Heart left ventricle (tissue), 16 donors: ENCODE results near the gene EIF2B5. TPM values are rescaled to one million over a fixed set of nuclear protein-coding genes. Genes with fewer than 3 reads are reported as not detected.

Source experiments
- ATAC-seq, 4 donors: fragments of 200-7000 bp; cut with Tn5 transposase; one replicate each; pipeline ENCODE4 v1.9.1; 2020 to 2022; ENCODE audit warnings: moderate library complexity in 4 of 4, mild to moderate bottlenecking in 3 of 4, moderate number of reproducible peaks in 1 of 4
- DNase-seq, 5 donors: peaks; one replicate each; pipeline ENCODE4 v3.0.0-alpha.2; 2020
- H3K27ac ChIP-seq, 12 donors: fragments of 200-600 bp; sonication (generic) in 4 of 12; one replicate each; pipeline versions ENCODE4 v1.5.0 to v1.8.0; 2016 to 2022; ENCODE audit warnings: mild to moderate bottlenecking in 2 of 12
- H3K27me3 ChIP-seq, 9 donors: fragments of 200-600 bp; sonication (generic) in 2 of 9; one replicate each; pipeline versions ENCODE4 v1.5.1 to v1.8.0; 2016 to 2022; ENCODE audit warnings: mild to moderate bottlenecking in 3 of 9
- H3K36me3 ChIP-seq, 9 donors: fragments of 200-600 bp; sonication (generic) in 2 of 9; one replicate each; pipeline versions ENCODE4 v1.5.0 to v1.8.0; 2018 to 2022; ENCODE audit warnings: mild to moderate bottlenecking in 2 of 9
- H3K4me1 ChIP-seq, 12 donors: fragments of 200-600 bp; sonication (generic) in 4 of 12; one replicate each; pipeline versions ENCODE4 v1.5.0 to v1.8.0; 2016 to 2022; ENCODE audit warnings: mild to moderate bottlenecking in 3 of 12
- H3K4me3 ChIP-seq, 12 donors: fragments of 200-600 bp; sonication (generic) in 4 of 12; one replicate each; pipeline versions ENCODE4 v1.5.0 to v1.8.0; 2017 to 2022; ENCODE audit warnings: mild to moderate bottlenecking in 9 of 12, moderate library complexity in 4 of 12
- H3K9me3 ChIP-seq, 12 donors: fragments of 200-600 bp; sonication (generic) in 4 of 12; one replicate each; pipeline versions ENCODE4 v1.5.0 to v1.8.0; 2016 to 2022; ENCODE audit warnings: mild to moderate bottlenecking in 1 of 12
- CTCF ChIP-seq, 12 donors: fragments of 200-600 bp; sonication (generic) in 4 of 12; IDR thresholded peaks; one replicate each; pipeline versions ENCODE4 v1.5.0 to v1.8.0; 2018 to 2022; ENCODE audit warnings: antibody characterized with exemption in 12 of 12, mild to moderate bottlenecking in 5 of 12
- POLR2A ChIP-seq, 2 donors: fragments of 450-650 bp; IDR thresholded peaks; one replicate each; pipeline ENCODE4 v1.6.1; 2017; ENCODE audit warnings: antibody characterized with exemption in 2 of 2, mild to moderate bottlenecking in 2 of 2, moderate library complexity in 2 of 2
- WGBS, 4 donors: extraction: QIAGEN DNeasy Blood & Tissue Kit in 2 of 4; methylation state at CpG; one replicate each; pipeline versions ENCODE4 v1.1.5 to v1.1.7; 2013 to 2018; 5-methylcytosine and 5-hydroxymethylcytosine counted together
- intact Hi-C, 10 donors: fragments of 100-400 bp; cut with DNase I; formaldehyde crosslinking; loops; one replicate each; pipeline versions ENCODE4 v1.11.1 to v1.14.2; 2022
- polyA plus RNA-seq, 2 donors: library from polyadenylated mRNA; stranded (reverse); fragments of 200-250 nt; gene quantifications; one replicate each; pipeline ENCODE4 v1.2.3, GENCODE V29; 2013
- total RNA-seq, 9 donors: library from RNA; depleted of rRNA in 2 of 9; stranded (reverse); fragments of >200 nt in 2 of 9; fragmentation: NEBNext Ultra II Directional in 3 of 9; extraction: Animal tissue kit (Norgen Biotek cat#: 25700) in 3 of 9; gene quantifications; one replicate each; pipeline versions ENCODE4 v1.1.0 to v1.2.4, GENCODE V29; 2016 to 2023
- donor health status: ischemic (EF 13 %, LVEDD 7.1; RV severe dilation, severe dysfunction).
- donor health status: healthy with polysubstance abuse.
- donor health status: DM: no; HTN: yes; CAD: no.
- donor health status: DM: no; HTN: no; CAD: no.
- donor health status: ischemic (EF 25% LVEDD 6.9; RV normal size, moderate dysfunction).
- donor health status: ischemic (EF 25% LVEDD 5.7; RV mildly dilated, moderate dysfunction).
- donor health status: healthy.
- donor health status: DM: yes; HTN: yes; CAD: no.
- donor health status: ischemic (EF 35%, LVEDD 5.7; RV mildly dilated, moderate dysfunction).
- donor health status: nonischemic (EF 11% LVEDD 7.7; RV severe dilation, severe dysfunction).
- donor health status: DM: yes; HTN: yes; CAD: no.
- donor health status: PGD.
- donor health status: ischemic (EF 29% LVEDD 5.4; RV normal size, mild dysfunction).
- donor health status: nonischemic (EF 23%, LVEDD 6.1; RV moderate dilation, normal function).

The EIF2B5 gene
- total and polyA plus RNA-seq, 11 donors, result 24.5 to 58.2 (median 30.9) TPM

- intact Hi-C loops, result loop anchor here in 3 of 10 donors (1.0 to 10.0 kb wide), 4 partner anchors 7 to 139 kb away; partner anchors contain the start of genes EIF4G1 (in 1 of the 3) and PSMD2 (in 1 of the 3)
- Histone ChIP-seq H3K4me1 (peaks cover 0 to 60% (median 33%) of the 10 kb centered on the region in 12 donors), H3K27me3 (no peaks in the 10 kb centered on the region), H3K9me3 (no peaks in the 10 kb centered on the region), H3K27ac (peak overlapping the region in 6 of 12 donors; percentile 92 to 99 (median 96)), H3K36me3 (peaks cover 11 to 66% (median 63%) of the 10 kb centered on the region in 9 donors), H3K4me3 (peak overlapping the region in 2 of 12 donors; percentile 64 to 100)
- DNase-seq, result no peak
- ATAC-seq, result no peak
- WGBS, 4 donors, result 84 to 92% (median 85%) methylated on average over 14 of the region's 14 CpGs
- TF ChIP-seq POLR2A (IDR thresholded peaks at IDR 0.05) (no peak), CTCF (IDR thresholded peaks at IDR 0.05) (no peak)
Measured at GRCh38 chr3:184177767-184178306, 42.7 kb downstream of the EIF2B5 start.

- TF ChIP-seq POLR2A (IDR thresholded peaks at IDR 0.05), result no peak
- TF ChIP-seq CTCF (IDR thresholded peaks at IDR 0.05), result no peak
- no peaks in the 10 kb centered on the region for H3K27me3 ChIP-seq
- WGBS, 4 donors, result 90 to 92% (median 91%) methylated on average over 13 of the region's 13 CpGs
- H3K36me3 ChIP-seq, result peaks cover 11 to 69% (median 67%) of the 10 kb centered on the region in 9 donors
- intact Hi-C loops, result loop anchor here in 3 of 10 donors (5.0 to 10.0 kb wide), 3 partner anchors 116 to 139 kb away; partner anchors contain the start of genes EIF4G1 (in 1 of the 3) and PSMD2 (in 1 of the 3)
- no peak overlapping the region for H3K4me3 ChIP-seq
- DNase-seq (no peak), ATAC-seq (no peak)
- no peak overlapping the region for H3K27ac ChIP-seq
- no peaks in the 10 kb centered on the region for H3K9me3 ChIP-seq
- peaks cover 0 to 57% (median 31%) of the 10 kb centered on the region in 12 donors for H3K4me1 ChIP-seq
Measured at GRCh38 chr3:184178521-184179138, 43.5 kb downstream of the EIF2B5 start.

- Histone ChIP-seq H3K4me3 (no peak overlapping the region), H3K9me3 (no peaks in the 10 kb centered on the region), H3K36me3 (peaks cover 11 to 84% (median 77%) of the 10 kb centered on the region in 9 donors), H3K27me3 (no peaks in the 10 kb centered on the region), H3K4me1 (peaks cover 0 to 53% (median 29%) of the 10 kb centered on the region in 12 donors), H3K27ac (peak overlapping the region in 1 of 12 donors; percentile 32)
- WGBS, 4 donors, result 87 to 91% (median 88%) methylated on average over 6 of the region's 6 CpGs
- intact Hi-C loops, result loop anchor here in 3 of 10 donors (5.0 to 10.0 kb wide), 3 partner anchors 38 to 135 kb away; partner anchors contain the start of genes EIF4G1 (in 2 of the 3) and EIF2B5 (in 1 of the 3)
- ATAC-seq (no peak), DNase-seq (no peak)
- no peak for TF ChIP-seq POLR2A (IDR thresholded peaks at IDR 0.05)
- no peak for TF ChIP-seq CTCF (IDR thresholded peaks at IDR 0.05)
Measured at GRCh38 chr3:184180165-184180564, 45.0 kb downstream of the EIF2B5 start.

GRCh38 chr3:184181596-184181995 is 46.4 kb downstream of the EIF2B5 start:
- no peaks in the 10 kb centered on the region for H3K9me3 ChIP-seq
- no peak for ATAC-seq
- DNase-seq, result no peak
- H3K27me3 ChIP-seq, result no peaks in the 10 kb centered on the region
- WGBS, 4 donors, result 86 to 97% (median 95%) methylated on average over 9 of the region's 9 CpGs
- peaks cover 0 to 49% (median 23%) of the 10 kb centered on the region in 12 donors for H3K4me1 ChIP-seq
- no peak for TF ChIP-seq POLR2A (IDR thresholded peaks at IDR 0.05)
- no peak for TF ChIP-seq CTCF (IDR thresholded peaks at IDR 0.05)
- H3K27ac ChIP-seq, result no peak overlapping the region
- no peak overlapping the region for H3K4me3 ChIP-seq
- peaks cover 11 to 84% (median 77%) of the 10 kb centered on the region in 9 donors for H3K36me3 ChIP-seq
- intact Hi-C loops, result loop anchor here in 3 of 10 donors (5.0 to 10.0 kb wide), 3 partner anchors 39 to 133 kb away; partner anchors contain the start of genes EIF4G1 (in 2 of the 3) and EIF2B5 (in 1 of the 3)
